C4-2B (cell line): ENCODE data around the gene TRH.

Source experiments
- CTCF ChIP-seq: fragments of 450-650 bp; conservative IDR thresholded peaks from 2 replicates; pipeline ENCODE4 v1.5.1; 2017; ENCODE audit warnings: mild to moderate bottlenecking
- ZFX ChIP-seq: fragments of 450-650 bp; IDR thresholded peaks from 2 replicates; pipeline ENCODE4 v1.6.1; 2017

GRCh38 chr3:129983561-129983960 lies 9.0 kb downstream of the TRH start:
- no peak for TF ChIP-seq CTCF
- TF ChIP-seq ZFX, result no peak
